WTC11 (cell line): ENCODE measurements around the gene SPTLC2.

Experiments used
- CBFB ChIP-seq: sonication (generic); formaldehyde crosslinking; IDR thresholded peaks from 2 replicates; pipeline ENCODE4 v1.8.1; 2022; ENCODE audit warnings: mild to moderate bottlenecking, low read depth, missing genetic modification reagents
- CREB1 ChIP-seq: sonication (generic); formaldehyde crosslinking; IDR thresholded peaks from 2 replicates; pipeline ENCODE4 v1.8.0; 2023; ENCODE audit warnings: mild to moderate bottlenecking, missing genetic modification reagents
- ELF4 ChIP-seq: sonication (generic); formaldehyde crosslinking; IDR thresholded peaks from 2 replicates; pipeline ENCODE4 v1.8.1; 2022; ENCODE audit warnings: low read depth, mild to moderate bottlenecking, moderate library complexity, missing genetic modification reagents
- GABPB1 ChIP-seq: sonication (generic); formaldehyde crosslinking; IDR thresholded peaks from 2 replicates; pipeline ENCODE4 v1.8.1; 2023; ENCODE audit warnings: mild to moderate bottlenecking, missing genetic modification reagents
- HMGA2 ChIP-seq: fragments of 250-450 bp; sonication (Bioruptor Pico); IDR thresholded peaks from 2 replicates; pipeline ENCODE4 v1.4.0; 2021; ENCODE audit warnings: mild to moderate bottlenecking, moderate library complexity
- NR3C1 ChIP-seq: sonication (generic); formaldehyde crosslinking; conservative IDR thresholded peaks from 2 replicates; pipeline ENCODE4 v1.8.1; 2023; ENCODE audit warnings: low read depth, mild to moderate bottlenecking, missing genetic modification reagents
- SP1 ChIP-seq: sonication (generic); formaldehyde crosslinking; conservative IDR thresholded peaks from 2 replicates; pipeline ENCODE4 v1.8.1; 2022; ENCODE audit warnings: missing genetic modification reagents
- TEAD1 ChIP-seq: sonication (generic); formaldehyde crosslinking; IDR thresholded peaks from 2 replicates; pipeline ENCODE4 v1.8.0; 2022; ENCODE audit warnings: mild to moderate bottlenecking, missing genetic modification reagents
- TF ChIP-seq, protein P1 (sequence below): fragments of 250-450 bp; sonication (Bioruptor Pico); IDR thresholded peaks from 2 replicates; pipeline ENCODE4 v1.9.0; 2021; ENCODE audit warnings: mild to moderate bottlenecking
- TF ChIP-seq, protein P2 (sequence below): sonication (generic); formaldehyde crosslinking; IDR thresholded peaks from 2 replicates; pipeline ENCODE4 v1.8.0; 2022; ENCODE audit warnings: mild to moderate bottlenecking, missing genetic modification reagents
- TF ChIP-seq, protein P3 (sequence below): fragments of 200-600 bp; IDR thresholded peaks from 2 replicates; pipeline ENCODE4 v1.8.0; 2022; ENCODE audit warnings: antibody characterized with exemption
- TF ChIP-seq, protein P4 (sequence below): sonication (generic); formaldehyde crosslinking; conservative IDR thresholded peaks from 2 replicates; pipeline ENCODE4 v1.8.1; 2023; ENCODE audit warnings: mild to moderate bottlenecking, low read depth, missing genetic modification reagents, moderate library complexity

DNA sequence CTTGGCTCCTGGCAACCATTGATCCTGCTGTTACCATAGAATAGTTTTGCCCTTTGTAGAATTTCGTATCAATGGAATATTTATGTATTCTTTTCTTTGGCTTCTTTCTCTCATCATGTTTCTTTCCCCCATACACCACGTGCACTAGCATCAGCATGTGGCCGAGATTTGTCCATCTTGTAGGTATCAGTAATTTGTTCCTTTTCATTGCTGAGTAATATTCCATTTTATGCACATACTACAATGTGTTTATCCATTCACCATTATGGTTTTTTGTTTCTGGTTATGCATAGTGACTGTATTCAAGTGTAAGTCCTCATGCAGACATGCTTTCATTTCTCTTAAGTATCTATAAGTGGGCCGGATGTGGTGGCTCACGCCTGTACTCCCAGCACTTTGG lies 113.3 kb downstream of the SPTLC2 start:
- TF ChIP-seq, protein P1, sequence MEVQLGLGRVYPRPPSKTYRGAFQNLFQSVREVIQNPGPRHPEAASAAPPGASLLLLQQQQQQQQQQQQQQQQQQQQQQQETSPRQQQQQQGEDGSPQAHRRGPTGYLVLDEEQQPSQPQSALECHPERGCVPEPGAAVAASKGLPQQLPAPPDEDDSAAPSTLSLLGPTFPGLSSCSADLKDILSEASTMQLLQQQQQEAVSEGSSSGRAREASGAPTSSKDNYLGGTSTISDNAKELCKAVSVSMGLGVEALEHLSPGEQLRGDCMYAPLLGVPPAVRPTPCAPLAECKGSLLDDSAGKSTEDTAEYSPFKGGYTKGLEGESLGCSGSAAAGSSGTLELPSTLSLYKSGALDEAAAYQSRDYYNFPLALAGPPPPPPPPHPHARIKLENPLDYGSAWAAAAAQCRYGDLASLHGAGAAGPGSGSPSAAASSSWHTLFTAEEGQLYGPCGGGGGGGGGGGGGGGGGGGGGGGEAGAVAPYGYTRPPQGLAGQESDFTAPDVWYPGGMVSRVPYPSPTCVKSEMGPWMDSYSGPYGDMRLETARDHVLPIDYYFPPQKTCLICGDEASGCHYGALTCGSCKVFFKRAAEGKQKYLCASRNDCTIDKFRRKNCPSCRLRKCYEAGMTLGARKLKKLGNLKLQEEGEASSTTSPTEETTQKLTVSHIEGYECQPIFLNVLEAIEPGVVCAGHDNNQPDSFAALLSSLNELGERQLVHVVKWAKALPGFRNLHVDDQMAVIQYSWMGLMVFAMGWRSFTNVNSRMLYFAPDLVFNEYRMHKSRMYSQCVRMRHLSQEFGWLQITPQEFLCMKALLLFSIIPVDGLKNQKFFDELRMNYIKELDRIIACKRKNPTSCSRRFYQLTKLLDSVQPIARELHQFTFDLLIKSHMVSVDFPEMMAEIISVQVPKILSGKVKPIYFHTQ (CRISPR knock-in tag) = no peak
- TF ChIP-seq, protein P2, sequence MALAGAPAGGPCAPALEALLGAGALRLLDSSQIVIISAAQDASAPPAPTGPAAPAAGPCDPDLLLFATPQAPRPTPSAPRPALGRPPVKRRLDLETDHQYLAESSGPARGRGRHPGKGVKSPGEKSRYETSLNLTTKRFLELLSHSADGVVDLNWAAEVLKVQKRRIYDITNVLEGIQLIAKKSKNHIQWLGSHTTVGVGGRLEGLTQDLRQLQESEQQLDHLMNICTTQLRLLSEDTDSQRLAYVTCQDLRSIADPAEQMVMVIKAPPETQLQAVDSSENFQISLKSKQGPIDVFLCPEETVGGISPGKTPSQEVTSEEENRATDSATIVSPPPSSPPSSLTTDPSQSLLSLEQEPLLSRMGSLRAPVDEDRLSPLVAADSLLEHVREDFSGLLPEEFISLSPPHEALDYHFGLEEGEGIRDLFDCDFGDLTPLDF = no peak
- TF ChIP-seq NR3C1 (CRISPR knock-in tag) = no peak
- TF ChIP-seq, protein P3, sequence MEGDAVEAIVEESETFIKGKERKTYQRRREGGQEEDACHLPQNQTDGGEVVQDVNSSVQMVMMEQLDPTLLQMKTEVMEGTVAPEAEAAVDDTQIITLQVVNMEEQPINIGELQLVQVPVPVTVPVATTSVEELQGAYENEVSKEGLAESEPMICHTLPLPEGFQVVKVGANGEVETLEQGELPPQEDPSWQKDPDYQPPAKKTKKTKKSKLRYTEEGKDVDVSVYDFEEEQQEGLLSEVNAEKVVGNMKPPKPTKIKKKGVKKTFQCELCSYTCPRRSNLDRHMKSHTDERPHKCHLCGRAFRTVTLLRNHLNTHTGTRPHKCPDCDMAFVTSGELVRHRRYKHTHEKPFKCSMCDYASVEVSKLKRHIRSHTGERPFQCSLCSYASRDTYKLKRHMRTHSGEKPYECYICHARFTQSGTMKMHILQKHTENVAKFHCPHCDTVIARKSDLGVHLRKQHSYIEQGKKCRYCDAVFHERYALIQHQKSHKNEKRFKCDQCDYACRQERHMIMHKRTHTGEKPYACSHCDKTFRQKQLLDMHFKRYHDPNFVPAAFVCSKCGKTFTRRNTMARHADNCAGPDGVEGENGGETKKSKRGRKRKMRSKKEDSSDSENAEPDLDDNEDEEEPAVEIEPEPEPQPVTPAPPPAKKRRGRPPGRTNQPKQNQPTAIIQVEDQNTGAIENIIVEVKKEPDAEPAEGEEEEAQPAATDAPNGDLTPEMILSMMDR = no peak
- TF ChIP-seq CBFB (CRISPR knock-in tag) = no peak
- no peak for TF ChIP-seq SP1
- TF ChIP-seq CREB1 (CRISPR knock-in tag) = no peak
- no peak for TF ChIP-seq ELF4 (CRISPR knock-in tag)
- TF ChIP-seq TEAD1 (CRISPR knock-in tag) = no peak
- TF ChIP-seq, protein P4, sequence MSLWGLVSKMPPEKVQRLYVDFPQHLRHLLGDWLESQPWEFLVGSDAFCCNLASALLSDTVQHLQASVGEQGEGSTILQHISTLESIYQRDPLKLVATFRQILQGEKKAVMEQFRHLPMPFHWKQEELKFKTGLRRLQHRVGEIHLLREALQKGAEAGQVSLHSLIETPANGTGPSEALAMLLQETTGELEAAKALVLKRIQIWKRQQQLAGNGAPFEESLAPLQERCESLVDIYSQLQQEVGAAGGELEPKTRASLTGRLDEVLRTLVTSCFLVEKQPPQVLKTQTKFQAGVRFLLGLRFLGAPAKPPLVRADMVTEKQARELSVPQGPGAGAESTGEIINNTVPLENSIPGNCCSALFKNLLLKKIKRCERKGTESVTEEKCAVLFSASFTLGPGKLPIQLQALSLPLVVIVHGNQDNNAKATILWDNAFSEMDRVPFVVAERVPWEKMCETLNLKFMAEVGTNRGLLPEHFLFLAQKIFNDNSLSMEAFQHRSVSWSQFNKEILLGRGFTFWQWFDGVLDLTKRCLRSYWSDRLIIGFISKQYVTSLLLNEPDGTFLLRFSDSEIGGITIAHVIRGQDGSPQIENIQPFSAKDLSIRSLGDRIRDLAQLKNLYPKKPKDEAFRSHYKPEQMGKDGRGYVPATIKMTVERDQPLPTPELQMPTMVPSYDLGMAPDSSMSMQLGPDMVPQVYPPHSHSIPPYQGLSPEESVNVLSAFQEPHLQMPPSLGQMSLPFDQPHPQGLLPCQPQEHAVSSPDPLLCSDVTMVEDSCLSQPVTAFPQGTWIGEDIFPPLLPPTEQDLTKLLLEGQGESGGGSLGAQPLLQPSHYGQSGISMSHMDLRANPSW (CRISPR knock-in tag) = no peak
- no peak for TF ChIP-seq GABPB1
- TF ChIP-seq HMGA2 (CRISPR knock-in tag) = no peak
